IMR-90 (cell line): Measurements from ENCODE around the gene DMD. TPM values are rescaled to one million over a fixed set of nuclear protein-coding genes. Genes with fewer than 3 reads are reported as not detected.

Source experiments
- ATAC-seq: fragments of 200-7000 bp; cut with Tn5 transposase; 2 replicates; pipeline ENCODE4 v1.9.1; 2020; ENCODE audit warnings: low read depth, mild to moderate bottlenecking, moderate library complexity
- BruUV-seq: library from RNA; stranded (reverse); fragments of 400-500 nt; replicated peaks from 2 replicates; lab custom pipeline; 2021; lab: Mats Ljungman, UMichigan
- CTCF ChIA-PET: fragments of 300-600 bp; formaldehyde crosslinking; extraction: SDS; loops from one replicate; lab custom pipeline; 2021; ENCODE audit warnings: antibody characterized with exemption; lab: Yijun Ruan, JAX
- POLR2A ChIA-PET: fragments of 300-600 bp; sonication (Branson Sonifier 250); formaldehyde crosslinking; loops from one replicate; lab custom pipeline; 2022; ENCODE audit warnings: antibody characterized with exemption; ENCODE audit not compliant: unreplicated experiment; lab: Charles Lee
- DNase-seq: peaks from one replicate; pipeline ENCODE4 v3.0.0; 2013
- H2AFZ ChIP-seq: replicated peaks from 2 replicates; pipeline ENCODE3; 2013; ENCODE audit warnings: low read length, mild to moderate bottlenecking; ENCODE audit not compliant: poor library complexity
- H2AK5ac ChIP-seq: 2 replicates; pipeline ENCODE4 v1.6.1; 2013; ENCODE audit warnings: low read depth, low read length, inconsistent platforms
- H2AK9ac ChIP-seq: replicated peaks from 2 replicates; pipeline ENCODE3; 2013; ENCODE audit warnings: mild to moderate bottlenecking, low read depth, low read length, moderate library complexity; ENCODE audit not compliant: poor library complexity
- H2BK120ac ChIP-seq: 2 replicates; pipeline ENCODE4 v1.6.1; 2013; ENCODE audit warnings: low read depth, low read length, inconsistent platforms
- H2BK15ac ChIP-seq: 3 replicates; pipeline ENCODE4 v1.6.1; 2013; ENCODE audit warnings: low read depth, low read length, inconsistent platforms
- H2BK20ac ChIP-seq: 2 replicates; pipeline ENCODE4 v1.6.1; 2013; ENCODE audit warnings: low read depth, mild to moderate bottlenecking, inconsistent platforms, low read length, moderate library complexity
- H2BK5ac ChIP-seq: 2 replicates; pipeline ENCODE4 v1.6.1; 2013; ENCODE audit warnings: mild to moderate bottlenecking, low read depth, low read length, inconsistent platforms; ENCODE audit not compliant: poor library complexity, severe bottlenecking
- H3K14ac ChIP-seq: replicated peaks from 2 replicates; pipeline ENCODE4 v1.6.1; 2013; ENCODE audit warnings: low read depth, low read length, inconsistent platforms
- H3K18ac ChIP-seq: 2 replicates; pipeline ENCODE4 v1.6.1; 2013; ENCODE audit warnings: low read depth, low read length, control low read depth
- H3K23ac ChIP-seq: 2 replicates; pipeline ENCODE4 v1.6.1; 2013; ENCODE audit warnings: low read depth, low read length, inconsistent platforms
- H3K27ac ChIP-seq: 2 replicates; pipeline ENCODE4 v1.5.1; 2013; ENCODE audit warnings: mild to moderate bottlenecking, control low read depth, low read length; ENCODE audit not compliant: insufficient read depth
- H3K27me3 ChIP-seq: 2 replicates; pipeline ENCODE4 v1.6.1; 2013; ENCODE audit warnings: low read length; ENCODE audit not compliant: control insufficient read depth, insufficient read depth
- H3K36me3 ChIP-seq: 2 replicates; pipeline ENCODE4 v1.6.1; 2013; ENCODE audit warnings: low read length, mixed read lengths; ENCODE audit not compliant: control insufficient read depth, insufficient read depth
- H3K4ac ChIP-seq: 2 replicates; pipeline ENCODE4 v1.6.1; 2013; ENCODE audit warnings: low read depth, low read length, inconsistent platforms
- H3K4me1 ChIP-seq: 2 replicates; pipeline ENCODE4 v1.6.1; 2013; ENCODE audit warnings: low read length, mixed read lengths; ENCODE audit not compliant: control insufficient read depth, insufficient read depth
- H3K4me2 ChIP-seq: 2 replicates; pipeline ENCODE4 v1.6.1; 2013; ENCODE audit warnings: low read depth, mild to moderate bottlenecking, control low read depth, low read length, moderate library complexity
- H3K4me3 ChIP-seq: 2 replicates; pipeline ENCODE4 v1.5.1; 2013; ENCODE audit warnings: low read depth, mild to moderate bottlenecking, control low read depth, low read length, moderate library complexity; ENCODE audit not compliant: insufficient read depth
- H3K56ac ChIP-seq: 2 replicates; pipeline ENCODE4 v1.6.1; 2013; ENCODE audit warnings: low read length, inconsistent platforms; ENCODE audit not compliant: insufficient read depth; ENCODE audit errors: extremely low read depth
- H3K79me1 ChIP-seq, 2 experiments: 2 replicates each; pipeline ENCODE4 v1.6.1; 2013; ENCODE audit warnings: low read length in 2 of 2, inconsistent platforms in 1 of 2, low read depth in 1 of 2
- H3K9ac ChIP-seq: 2 replicates; pipeline ENCODE4 v1.6.1; 2013; ENCODE audit warnings: low read depth, low read length, control low read depth
- H3K9me1 ChIP-seq: 2 replicates; pipeline ENCODE4 v1.6.1; 2013; ENCODE audit warnings: low read length, inconsistent platforms; ENCODE audit not compliant: insufficient read depth
- H3K9me3 ChIP-seq: 2 replicates; pipeline ENCODE4 v1.6.1; 2013; ENCODE audit warnings: low read length; ENCODE audit not compliant: control insufficient read depth, insufficient read depth
- H4K20me1 ChIP-seq: 2 replicates; pipeline ENCODE4 v1.6.1; 2013; ENCODE audit warnings: low read length, inconsistent platforms; ENCODE audit not compliant: insufficient read depth
- H4K5ac ChIP-seq: 2 replicates; pipeline ENCODE4 v1.6.1; 2013; ENCODE audit warnings: mild to moderate bottlenecking, low read depth, low read length, control low read depth
- H4K8ac ChIP-seq, 2 experiments: 2 replicates each; pipeline ENCODE4 v1.6.1; 2013; ENCODE audit warnings: low read depth in 2 of 2, low read length in 2 of 2, control low read depth in 1 of 2, inconsistent platforms in 1 of 2
- H4K91ac ChIP-seq: 2 replicates; pipeline ENCODE4 v1.6.1; 2013; ENCODE audit warnings: low read depth, low read length, inconsistent platforms; ENCODE audit not compliant: insufficient read depth
- BHLHE40 ChIP-seq: fragments of 150-350 bp; IDR thresholded peaks from 2 replicates; pipeline ENCODE4 v1.6.1; 2016; ENCODE audit warnings: mild to moderate bottlenecking, low read depth, low read length
- CEBPB ChIP-seq: IDR thresholded peaks from 2 replicates; pipeline ENCODE4 v1.6.1; 2012; ENCODE audit warnings: low read depth, low read length, improper control_type of control experiment
- CHD1 ChIP-seq: IDR thresholded peaks from 2 replicates; pipeline ENCODE4 v1.6.1; 2012; ENCODE audit warnings: low read depth, low read length, improper control_type of control experiment
- FOS ChIP-seq: fragments of 150-350 bp; IDR thresholded peaks from 2 replicates; pipeline ENCODE4 v1.6.1; 2016; ENCODE audit warnings: low read depth, low read length
- MAFK ChIP-seq: IDR thresholded peaks from 2 replicates; pipeline ENCODE4 v1.6.1; 2012; ENCODE audit warnings: low read depth, low read length, improper control_type of control experiment
- MAZ ChIP-seq: IDR thresholded peaks from 2 replicates; pipeline ENCODE4 v1.6.1; 2012; ENCODE audit warnings: low read depth, mild to moderate bottlenecking, low read length, improper control_type of control experiment, moderate library complexity, borderline replicate concordance
- NFE2L2 ChIP-seq: fragments of 150-350 bp; IDR thresholded peaks from 2 replicates; pipeline ENCODE4 v1.6.1; 2016; ENCODE audit warnings: low read depth, mild to moderate bottlenecking, low read length
- RAD21 ChIP-seq: IDR thresholded peaks from 2 replicates; pipeline ENCODE4 v1.6.1; 2012; ENCODE audit warnings: low read length, improper control_type of control experiment
- RCOR1 ChIP-seq: IDR thresholded peaks from 2 replicates; pipeline ENCODE4 v1.6.1; 2012; ENCODE audit warnings: mild to moderate bottlenecking, low read length, improper control_type of control experiment; ENCODE audit not compliant: insufficient replicate concordance
- RFX5 ChIP-seq: IDR thresholded peaks from 2 replicates; pipeline ENCODE4 v1.8.0; 2012; ENCODE audit warnings: low read depth, mild to moderate bottlenecking, low read length, moderate library complexity
- SMC3 ChIP-seq: fragments of 150-350 bp; IDR thresholded peaks from 2 replicates; pipeline ENCODE4 v1.6.1; 2016; ENCODE audit warnings: low read depth, mild to moderate bottlenecking, antibody characterized with exemption, low read length, moderate library complexity
- WGBS, 2 experiments: methylation state at CpG; one replicate each; pipeline versions ENCODE4 v1.1.5 to v1.1.7; 2013; ENCODE audit warnings: missing lambda C conversion rate in 2 of 2; ENCODE audit not compliant: insufficient read length in 1 of 2; ENCODE audit errors: extremely low coverage in 2 of 2; 5-methylcytosine and 5-hydroxymethylcytosine counted together
- dilution Hi-C: fragments of 300-500 bp; cut with HindIII; formaldehyde crosslinking; loops from one replicate; pipeline ENCODE4 v1.14.3; 2018; ENCODE audit warnings: low sequenced_read_pairs; ENCODE audit not compliant: unreplicated experiment
- in situ Hi-C: fragments of 300-500 bp; cut with MboI; formaldehyde crosslinking; loops from 3 replicates; pipeline ENCODE4 v1.14.3; 2019; ENCODE audit warnings: low sequenced_read_pairs, inconsistent platforms, mixed read lengths
- intact Hi-C: fragments of 100-400 bp; cut with micrococcal nuclease; formaldehyde crosslinking; loops from 2 replicates; pipeline ENCODE4 v1.10.0; 2022
- polyA plus RNA-seq, 3 experiments: library from polyadenylated mRNA; depleted of rRNA; stranded (reverse); fragments of >200 nt; gene quantifications; 2 replicates each; pipeline ENCODE4 v1.2.3, GENCODE V29; 2012; ENCODE audit warnings: low replicate concordance in 1 of 3
- total RNA-seq: library from RNA; depleted of rRNA; stranded (reverse); fragments of >200 nt; gene quantifications from 2 replicates; pipeline ENCODE4 v1.2.3, GENCODE V29; 2012
- TF ChIP-seq, protein P1 (sequence below): conservative IDR thresholded peaks from 2 replicates; pipeline ENCODE4 v1.5.1; 2012; ENCODE audit warnings: mild to moderate bottlenecking, low read depth, low read length, improper control_type of control experiment
- TF ChIP-seq, protein P2 (sequence below): fragments of 150-350 bp; IDR thresholded peaks from 2 replicates; pipeline ENCODE4 v1.6.1; 2017; ENCODE audit warnings: mild to moderate bottlenecking, antibody characterized with exemption, low read length, low read depth
- TF ChIP-seq, protein P3 (sequence below): fragments of 150-350 bp; IDR thresholded peaks from 2 replicates; pipeline ENCODE4 v1.6.1; 2016; ENCODE audit warnings: low read depth, mild to moderate bottlenecking, low read length, moderate library complexity, borderline replicate concordance

The DMD gene
- total and polyA plus RNA-seq, 2 of the 4 experiments (the other 2 are of a cell fraction): 6.6 to 11.8 TPM

DNA sequence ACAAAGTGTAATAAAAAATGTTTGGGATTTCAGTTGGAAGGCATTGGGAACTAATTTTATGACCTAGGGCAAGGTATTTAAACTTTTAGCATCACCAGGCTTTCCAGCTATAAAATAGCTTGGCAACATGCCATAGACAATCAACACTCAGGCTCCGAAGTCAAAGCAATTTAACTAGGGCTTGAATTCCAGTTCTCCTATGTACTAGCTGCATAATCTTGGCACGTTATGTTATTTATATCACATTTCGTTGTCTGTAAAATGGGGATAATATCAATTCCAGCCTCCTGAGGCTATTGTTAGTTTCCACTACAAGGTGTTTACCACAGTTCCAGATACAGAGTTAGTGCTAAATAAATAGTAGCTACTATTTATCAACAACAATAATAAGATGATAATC lies 78.8 kb downstream of the DMD start:
- CTCF ChIA-PET: no interaction called here
- DNase-seq: no peak
- H2BK20ac ChIP-seq: no peak overlapping the region
- dilution Hi-C loops (no loop called here), intact Hi-C loops (no loop called here), in situ Hi-C loops (no loop called here)
- H3K18ac ChIP-seq: no peak overlapping the region
- no peaks in the 10 kb centered on the region for H3K9me1 ChIP-seq
- no peaks in the 10 kb centered on the region for H3K27me3 ChIP-seq
- H3K79me1 ChIP-seq: no peaks in the 10 kb centered on the region
- H3K36me3 ChIP-seq: no peaks in the 10 kb centered on the region
- H3K9ac ChIP-seq: no peak overlapping the region
- no peak overlapping the region for H2BK15ac ChIP-seq
- H2BK5ac ChIP-seq: no peak overlapping the region
- H3K4ac ChIP-seq: no peak overlapping the region
- 40% methylated on average over 1 of the region's 3 CpGs; no CpG with 5 or more reads in 1 of the 2 experiments for WGBS, 2 experiments
- H4K8ac ChIP-seq: no peak overlapping the region
- no peak overlapping the region for H2BK120ac ChIP-seq
- H3K56ac ChIP-seq: no peak overlapping the region
- no peak overlapping the region for H2AK9ac ChIP-seq
- H4K91ac ChIP-seq: no peak overlapping the region
- H4K5ac ChIP-seq: no peak overlapping the region
- no peak overlapping the region for H3K27ac ChIP-seq
- no peak overlapping the region for H3K4me3 ChIP-seq
- POLR2A ChIA-PET: no interaction called here
- H3K14ac ChIP-seq: no peak overlapping the region
- no peaks in the 10 kb centered on the region for H4K20me1 ChIP-seq
- no peak overlapping the region for H3K4me2 ChIP-seq
- no TSS peak for BruUV-seq
- TF ChIP-seq RCOR1: no peak
- TF ChIP-seq, protein P1, sequence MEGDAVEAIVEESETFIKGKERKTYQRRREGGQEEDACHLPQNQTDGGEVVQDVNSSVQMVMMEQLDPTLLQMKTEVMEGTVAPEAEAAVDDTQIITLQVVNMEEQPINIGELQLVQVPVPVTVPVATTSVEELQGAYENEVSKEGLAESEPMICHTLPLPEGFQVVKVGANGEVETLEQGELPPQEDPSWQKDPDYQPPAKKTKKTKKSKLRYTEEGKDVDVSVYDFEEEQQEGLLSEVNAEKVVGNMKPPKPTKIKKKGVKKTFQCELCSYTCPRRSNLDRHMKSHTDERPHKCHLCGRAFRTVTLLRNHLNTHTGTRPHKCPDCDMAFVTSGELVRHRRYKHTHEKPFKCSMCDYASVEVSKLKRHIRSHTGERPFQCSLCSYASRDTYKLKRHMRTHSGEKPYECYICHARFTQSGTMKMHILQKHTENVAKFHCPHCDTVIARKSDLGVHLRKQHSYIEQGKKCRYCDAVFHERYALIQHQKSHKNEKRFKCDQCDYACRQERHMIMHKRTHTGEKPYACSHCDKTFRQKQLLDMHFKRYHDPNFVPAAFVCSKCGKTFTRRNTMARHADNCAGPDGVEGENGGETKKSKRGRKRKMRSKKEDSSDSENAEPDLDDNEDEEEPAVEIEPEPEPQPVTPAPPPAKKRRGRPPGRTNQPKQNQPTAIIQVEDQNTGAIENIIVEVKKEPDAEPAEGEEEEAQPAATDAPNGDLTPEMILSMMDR: no peak
- no peak for TF ChIP-seq CHD1
- TF ChIP-seq RAD21: no peak
- TF ChIP-seq BHLHE40: no peak
- TF ChIP-seq, protein P2, sequence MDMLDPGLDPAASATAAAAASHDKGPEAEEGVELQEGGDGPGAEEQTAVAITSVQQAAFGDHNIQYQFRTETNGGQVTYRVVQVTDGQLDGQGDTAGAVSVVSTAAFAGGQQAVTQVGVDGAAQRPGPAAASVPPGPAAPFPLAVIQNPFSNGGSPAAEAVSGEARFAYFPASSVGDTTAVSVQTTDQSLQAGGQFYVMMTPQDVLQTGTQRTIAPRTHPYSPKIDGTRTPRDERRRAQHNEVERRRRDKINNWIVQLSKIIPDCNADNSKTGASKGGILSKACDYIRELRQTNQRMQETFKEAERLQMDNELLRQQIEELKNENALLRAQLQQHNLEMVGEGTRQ: no peak
- TF ChIP-seq RFX5: no peak
- TF ChIP-seq MAZ: no peak
- TF ChIP-seq NFE2L2: no peak
- TF ChIP-seq, protein P3, sequence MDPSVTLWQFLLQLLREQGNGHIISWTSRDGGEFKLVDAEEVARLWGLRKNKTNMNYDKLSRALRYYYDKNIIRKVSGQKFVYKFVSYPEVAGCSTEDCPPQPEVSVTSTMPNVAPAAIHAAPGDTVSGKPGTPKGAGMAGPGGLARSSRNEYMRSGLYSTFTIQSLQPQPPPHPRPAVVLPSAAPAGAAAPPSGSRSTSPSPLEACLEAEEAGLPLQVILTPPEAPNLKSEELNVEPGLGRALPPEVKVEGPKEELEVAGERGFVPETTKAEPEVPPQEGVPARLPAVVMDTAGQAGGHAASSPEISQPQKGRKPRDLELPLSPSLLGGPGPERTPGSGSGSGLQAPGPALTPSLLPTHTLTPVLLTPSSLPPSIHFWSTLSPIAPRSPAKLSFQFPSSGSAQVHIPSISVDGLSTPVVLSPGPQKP: no peak
- no peak for TF ChIP-seq SMC3
- TF ChIP-seq FOS: no peak
- TF ChIP-seq MAFK: no peak
- TF ChIP-seq CEBPB: no peak
- H3K4me1 ChIP-seq: no peaks in the 10 kb centered on the region
- no peak overlapping the region for H2AK5ac ChIP-seq
- no peaks in the 10 kb centered on the region for H3K9me3 ChIP-seq
- no peak overlapping the region for H2AFZ ChIP-seq
- no peak overlapping the region for H3K23ac ChIP-seq
- no peak for ATAC-seq
